IMR-90 (cell line): Measurements from ENCODE around the gene C11orf58. TPM values are rescaled to one million over a fixed set of nuclear protein-coding genes. Genes with fewer than 3 reads are reported as not detected.

Experiments used
- ATAC-seq: fragments of 200-7000 bp; cut with Tn5 transposase; 2 replicates; pipeline ENCODE4 v1.9.1; 2020; ENCODE audit warnings: low read depth, mild to moderate bottlenecking, moderate library complexity
- BruUV-seq: library from RNA; stranded (reverse); fragments of 400-500 nt; replicated peaks from 2 replicates; lab custom pipeline; 2021; lab: Mats Ljungman, UMichigan
- CTCF ChIA-PET: fragments of 300-600 bp; formaldehyde crosslinking; extraction: SDS; loops from one replicate; lab custom pipeline; 2021; ENCODE audit warnings: antibody characterized with exemption; lab: Yijun Ruan, JAX
- POLR2A ChIA-PET: fragments of 300-600 bp; sonication (Branson Sonifier 250); formaldehyde crosslinking; loops from one replicate; lab custom pipeline; 2022; ENCODE audit warnings: antibody characterized with exemption; ENCODE audit not compliant: unreplicated experiment; lab: Charles Lee
- DNase-seq: peaks from one replicate; pipeline ENCODE4 v3.0.0; 2013
- H2AFZ ChIP-seq: replicated peaks from 2 replicates; pipeline ENCODE3; 2013; ENCODE audit warnings: low read length, mild to moderate bottlenecking; ENCODE audit not compliant: poor library complexity
- H2AK5ac ChIP-seq: 2 replicates; pipeline ENCODE4 v1.6.1; 2013; ENCODE audit warnings: low read depth, low read length, inconsistent platforms
- H2AK9ac ChIP-seq: replicated peaks from 2 replicates; pipeline ENCODE3; 2013; ENCODE audit warnings: mild to moderate bottlenecking, low read depth, low read length, moderate library complexity; ENCODE audit not compliant: poor library complexity
- H2BK120ac ChIP-seq: 2 replicates; pipeline ENCODE4 v1.6.1; 2013; ENCODE audit warnings: low read depth, low read length, inconsistent platforms
- H2BK15ac ChIP-seq: 3 replicates; pipeline ENCODE4 v1.6.1; 2013; ENCODE audit warnings: low read depth, low read length, inconsistent platforms
- H2BK20ac ChIP-seq: 2 replicates; pipeline ENCODE4 v1.6.1; 2013; ENCODE audit warnings: low read depth, mild to moderate bottlenecking, inconsistent platforms, low read length, moderate library complexity
- H2BK5ac ChIP-seq: 2 replicates; pipeline ENCODE4 v1.6.1; 2013; ENCODE audit warnings: mild to moderate bottlenecking, low read depth, low read length, inconsistent platforms; ENCODE audit not compliant: poor library complexity, severe bottlenecking
- H3K14ac ChIP-seq: replicated peaks from 2 replicates; pipeline ENCODE4 v1.6.1; 2013; ENCODE audit warnings: low read depth, low read length, inconsistent platforms
- H3K18ac ChIP-seq: 2 replicates; pipeline ENCODE4 v1.6.1; 2013; ENCODE audit warnings: low read depth, low read length, control low read depth
- H3K23ac ChIP-seq: 2 replicates; pipeline ENCODE4 v1.6.1; 2013; ENCODE audit warnings: low read depth, low read length, inconsistent platforms
- H3K27ac ChIP-seq: 2 replicates; pipeline ENCODE4 v1.5.1; 2013; ENCODE audit warnings: mild to moderate bottlenecking, control low read depth, low read length; ENCODE audit not compliant: insufficient read depth
- H3K27me3 ChIP-seq: 2 replicates; pipeline ENCODE4 v1.6.1; 2013; ENCODE audit warnings: low read length; ENCODE audit not compliant: control insufficient read depth, insufficient read depth
- H3K36me3 ChIP-seq: 2 replicates; pipeline ENCODE4 v1.6.1; 2013; ENCODE audit warnings: low read length, mixed read lengths; ENCODE audit not compliant: control insufficient read depth, insufficient read depth
- H3K4ac ChIP-seq: 2 replicates; pipeline ENCODE4 v1.6.1; 2013; ENCODE audit warnings: low read depth, low read length, inconsistent platforms
- H3K4me1 ChIP-seq: 2 replicates; pipeline ENCODE4 v1.6.1; 2013; ENCODE audit warnings: low read length, mixed read lengths; ENCODE audit not compliant: control insufficient read depth, insufficient read depth
- H3K4me2 ChIP-seq: 2 replicates; pipeline ENCODE4 v1.6.1; 2013; ENCODE audit warnings: low read depth, mild to moderate bottlenecking, control low read depth, low read length, moderate library complexity
- H3K4me3 ChIP-seq: 2 replicates; pipeline ENCODE4 v1.5.1; 2013; ENCODE audit warnings: low read depth, mild to moderate bottlenecking, control low read depth, low read length, moderate library complexity; ENCODE audit not compliant: insufficient read depth
- H3K56ac ChIP-seq: 2 replicates; pipeline ENCODE4 v1.6.1; 2013; ENCODE audit warnings: low read length, inconsistent platforms; ENCODE audit not compliant: insufficient read depth; ENCODE audit errors: extremely low read depth
- H3K79me1 ChIP-seq, 2 experiments: 2 replicates each; pipeline ENCODE4 v1.6.1; 2013; ENCODE audit warnings: low read length in 2 of 2, inconsistent platforms in 1 of 2, low read depth in 1 of 2
- H3K9ac ChIP-seq: 2 replicates; pipeline ENCODE4 v1.6.1; 2013; ENCODE audit warnings: low read depth, low read length, control low read depth
- H3K9me1 ChIP-seq: 2 replicates; pipeline ENCODE4 v1.6.1; 2013; ENCODE audit warnings: low read length, inconsistent platforms; ENCODE audit not compliant: insufficient read depth
- H3K9me3 ChIP-seq: 2 replicates; pipeline ENCODE4 v1.6.1; 2013; ENCODE audit warnings: low read length; ENCODE audit not compliant: control insufficient read depth, insufficient read depth
- H4K20me1 ChIP-seq: 2 replicates; pipeline ENCODE4 v1.6.1; 2013; ENCODE audit warnings: low read length, inconsistent platforms; ENCODE audit not compliant: insufficient read depth
- H4K5ac ChIP-seq: 2 replicates; pipeline ENCODE4 v1.6.1; 2013; ENCODE audit warnings: mild to moderate bottlenecking, low read depth, low read length, control low read depth
- H4K8ac ChIP-seq, 2 experiments: 2 replicates each; pipeline ENCODE4 v1.6.1; 2013; ENCODE audit warnings: low read depth in 2 of 2, low read length in 2 of 2, control low read depth in 1 of 2, inconsistent platforms in 1 of 2
- H4K91ac ChIP-seq: 2 replicates; pipeline ENCODE4 v1.6.1; 2013; ENCODE audit warnings: low read depth, low read length, inconsistent platforms; ENCODE audit not compliant: insufficient read depth
- BHLHE40 ChIP-seq: fragments of 150-350 bp; IDR thresholded peaks from 2 replicates; pipeline ENCODE4 v1.6.1; 2016; ENCODE audit warnings: mild to moderate bottlenecking, low read depth, low read length
- CEBPB ChIP-seq: IDR thresholded peaks from 2 replicates; pipeline ENCODE4 v1.6.1; 2012; ENCODE audit warnings: low read depth, low read length, improper control_type of control experiment
- CHD1 ChIP-seq: IDR thresholded peaks from 2 replicates; pipeline ENCODE4 v1.6.1; 2012; ENCODE audit warnings: low read depth, low read length, improper control_type of control experiment
- CTCF ChIP-seq: conservative IDR thresholded peaks from 2 replicates; pipeline ENCODE4 v1.5.1; 2012; ENCODE audit warnings: mild to moderate bottlenecking, low read depth, low read length, improper control_type of control experiment
- FOS ChIP-seq: fragments of 150-350 bp; IDR thresholded peaks from 2 replicates; pipeline ENCODE4 v1.6.1; 2016; ENCODE audit warnings: low read depth, low read length
- MAFK ChIP-seq: IDR thresholded peaks from 2 replicates; pipeline ENCODE4 v1.6.1; 2012; ENCODE audit warnings: low read depth, low read length, improper control_type of control experiment
- MAZ ChIP-seq: IDR thresholded peaks from 2 replicates; pipeline ENCODE4 v1.6.1; 2012; ENCODE audit warnings: low read depth, mild to moderate bottlenecking, low read length, improper control_type of control experiment, moderate library complexity, borderline replicate concordance
- MXI1 ChIP-seq: IDR thresholded peaks from 2 replicates; pipeline ENCODE4 v1.6.1; 2012; ENCODE audit warnings: low read depth, mild to moderate bottlenecking, low read length, moderate library complexity, borderline replicate concordance
- NFE2L2 ChIP-seq: fragments of 150-350 bp; IDR thresholded peaks from 2 replicates; pipeline ENCODE4 v1.6.1; 2016; ENCODE audit warnings: low read depth, mild to moderate bottlenecking, low read length
- POLR2A ChIP-seq: IDR thresholded peaks from 2 replicates; pipeline ENCODE4 v1.6.1; 2012; ENCODE audit warnings: mild to moderate bottlenecking, low read depth, low read length
- RAD21 ChIP-seq: IDR thresholded peaks from 2 replicates; pipeline ENCODE4 v1.6.1; 2012; ENCODE audit warnings: low read length, improper control_type of control experiment
- RCOR1 ChIP-seq: IDR thresholded peaks from 2 replicates; pipeline ENCODE4 v1.6.1; 2012; ENCODE audit warnings: mild to moderate bottlenecking, low read length, improper control_type of control experiment; ENCODE audit not compliant: insufficient replicate concordance
- RFX5 ChIP-seq: IDR thresholded peaks from 2 replicates; pipeline ENCODE4 v1.8.0; 2012; ENCODE audit warnings: low read depth, mild to moderate bottlenecking, low read length, moderate library complexity
- SMC3 ChIP-seq: fragments of 150-350 bp; IDR thresholded peaks from 2 replicates; pipeline ENCODE4 v1.6.1; 2016; ENCODE audit warnings: low read depth, mild to moderate bottlenecking, antibody characterized with exemption, low read length, moderate library complexity
- USF2 ChIP-seq: fragments of 150-350 bp; IDR thresholded peaks from 2 replicates; pipeline ENCODE4 v1.6.1; 2017; ENCODE audit warnings: mild to moderate bottlenecking, antibody characterized with exemption, low read length, low read depth
- WGBS, 2 experiments: methylation state at CpG; one replicate each; pipeline versions ENCODE4 v1.1.5 to v1.1.7; 2013; ENCODE audit warnings: missing lambda C conversion rate in 2 of 2; ENCODE audit not compliant: insufficient read length in 1 of 2; ENCODE audit errors: extremely low coverage in 2 of 2; 5-methylcytosine and 5-hydroxymethylcytosine counted together
- dilution Hi-C: fragments of 300-500 bp; cut with HindIII; formaldehyde crosslinking; loops from one replicate; pipeline ENCODE4 v1.14.3; 2018; ENCODE audit warnings: low sequenced_read_pairs; ENCODE audit not compliant: unreplicated experiment
- in situ Hi-C: fragments of 300-500 bp; cut with MboI; formaldehyde crosslinking; loops from 3 replicates; pipeline ENCODE4 v1.14.3; 2019; ENCODE audit warnings: low sequenced_read_pairs, inconsistent platforms, mixed read lengths
- intact Hi-C: fragments of 100-400 bp; cut with micrococcal nuclease; formaldehyde crosslinking; loops from 2 replicates; pipeline ENCODE4 v1.10.0; 2022
- polyA plus RNA-seq, 3 experiments: library from polyadenylated mRNA; depleted of rRNA; stranded (reverse); fragments of >200 nt; gene quantifications; 2 replicates each; pipeline ENCODE4 v1.2.3, GENCODE V29; 2012; ENCODE audit warnings: low replicate concordance in 1 of 3
- total RNA-seq: library from RNA; depleted of rRNA; stranded (reverse); fragments of >200 nt; gene quantifications from 2 replicates; pipeline ENCODE4 v1.2.3, GENCODE V29; 2012
- TF ChIP-seq, protein P1 (sequence below): fragments of 150-350 bp; IDR thresholded peaks from 2 replicates; pipeline ENCODE4 v1.6.1; 2016; ENCODE audit warnings: low read depth, mild to moderate bottlenecking, low read length, moderate library complexity, borderline replicate concordance

Gene C11orf58
- total and polyA plus RNA-seq, 2 of the 4 experiments (the other 2 are of a cell fraction), result 53.8 to 67.8 TPM

GRCh38 chr11:16806791-16807190 lies 68.3 kb downstream of the C11orf58 start:
- H3K4me1 ChIP-seq, result peaks cover 2% of the 10 kb centered on the region; the same call in 1 of the 2 replicates
- no peak overlapping the region for H3K56ac ChIP-seq
- ATAC-seq, result peak; percentile 38
- no TSS peak for BruUV-seq
- H3K27ac ChIP-seq, result no peak overlapping the region
- no peak overlapping the region for H2AK5ac ChIP-seq
- no peak overlapping the region for H2BK20ac ChIP-seq
- H3K4me2 ChIP-seq, result no peak overlapping the region; the same call in 1 of the 2 replicates
- no peak overlapping the region for H3K4me3 ChIP-seq
- DNase-seq, result peak; percentile 59
- no peak overlapping the region for H4K8ac ChIP-seq
- POLR2A ChIA-PET, result no interaction called here
- H4K20me1 ChIP-seq, result no peaks in the 10 kb centered on the region
- H3K36me3 ChIP-seq, result no peaks in the 10 kb centered on the region
- H2BK15ac ChIP-seq, result no peak overlapping the region
- intact Hi-C loops, result no loop called here
- no peak overlapping the region for H4K91ac ChIP-seq
- dilution Hi-C loops, result no loop called here
- no peaks in the 10 kb centered on the region; the same call in 1 of the 2 replicates for H3K9me1 ChIP-seq
- H4K5ac ChIP-seq, result no peak overlapping the region
- H3K79me1 ChIP-seq, result no peaks in the 10 kb centered on the region
- no peak overlapping the region for H3K23ac ChIP-seq
- H3K18ac ChIP-seq, result no peak overlapping the region
- H3K9me3 ChIP-seq, result no peaks in the 10 kb centered on the region
- TF ChIP-seq CTCF (no peak), SMC3 (no peak), USF2 (no peak), NFE2L2 (no peak), MAFK (no peak), POLR2A (no peak), CHD1 (no peak), CEBPB (no peak), RCOR1 (no peak), RFX5 (no peak), RAD21 (no peak), FOS (no peak), BHLHE40 (no peak), MXI1 (no peak), MAZ (no peak)
- TF ChIP-seq, protein P1, sequence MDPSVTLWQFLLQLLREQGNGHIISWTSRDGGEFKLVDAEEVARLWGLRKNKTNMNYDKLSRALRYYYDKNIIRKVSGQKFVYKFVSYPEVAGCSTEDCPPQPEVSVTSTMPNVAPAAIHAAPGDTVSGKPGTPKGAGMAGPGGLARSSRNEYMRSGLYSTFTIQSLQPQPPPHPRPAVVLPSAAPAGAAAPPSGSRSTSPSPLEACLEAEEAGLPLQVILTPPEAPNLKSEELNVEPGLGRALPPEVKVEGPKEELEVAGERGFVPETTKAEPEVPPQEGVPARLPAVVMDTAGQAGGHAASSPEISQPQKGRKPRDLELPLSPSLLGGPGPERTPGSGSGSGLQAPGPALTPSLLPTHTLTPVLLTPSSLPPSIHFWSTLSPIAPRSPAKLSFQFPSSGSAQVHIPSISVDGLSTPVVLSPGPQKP, result no peak
- no peak overlapping the region for H2BK5ac ChIP-seq
- no peak overlapping the region for H3K9ac ChIP-seq
- no peak overlapping the region for H3K14ac ChIP-seq
- in situ Hi-C loops, result no loop called here
- peak overlapping the region; percentile 0 for H2AFZ ChIP-seq
- no peak overlapping the region for H2AK9ac ChIP-seq
- no peak overlapping the region for H3K4ac ChIP-seq
- 8% methylated on average over 6 of the region's 11 CpGs; no CpG with 5 or more reads in 1 of the 2 experiments for WGBS, 2 experiments
- H3K27me3 ChIP-seq, result peaks cover 15% of the 10 kb centered on the region
- no peak overlapping the region for H2BK120ac ChIP-seq
- CTCF ChIA-PET, result interaction anchor here (1.0 to 1.3 kb wide), 3 partner anchors 13 to 22 kb away, joined by 3 read pairs; no protein-coding TSS in a partner anchor
